Measurements from ENCODE around the gene CIAO3.

Gene CIAO3

GRCh38 chr16:679814-680624 is 60.8 kb downstream of the CIAO3 start, which contains the start of gene STUB1:
TSS of gene STUB1 (plus strand) at chr16:680410. CDS start at chr16:680526, 116 bp downstream.
- TF ChIP-seq CTCF (conservative IDR thresholded peaks at IDR 0.05; ENCODE audit: low read depth) = no peak
- CTCF ChIA-PET = interaction anchor here (1.1 kb wide), 1 partner anchor 19 kb away, joined by 4 read pairs; no protein-coding TSS in a partner anchor
- POLR2A ChIA-PET (ENCODE audit: low non-redundant PET) = no interaction called here
- peak within 1 kb of the TSS; percentile 94 for H3K27ac ChIP-seq
- peak; percentile 79 for DNase-seq (ENCODE audit: low spot score)
